RWPE1 (cell line): ENCODE data around the gene COBLL1.

Experiments used
- CTCF ChIA-PET: fragments of 350-600 bp; sonication (Branson Sonifier 250); formaldehyde crosslinking; extraction: SDS; loops from one replicate; lab custom pipeline; 2021; lab: Yijun Ruan, JAX
- POLR2A ChIA-PET: fragments of 400-600 bp; formaldehyde crosslinking; extraction: SDS; loops from one replicate; lab custom pipeline; 2020; ENCODE audit warnings: antibody characterized with exemption; ENCODE audit not compliant: low non-redundant PET; lab: Yijun Ruan, JAX
- DNase-seq: peaks from one replicate; pipeline ENCODE4 v3.0.0; 2012; ENCODE audit warnings: low spot score
- H3K27ac ChIP-seq: fragments of 450-650 bp; 2 replicates; pipeline ENCODE4 v1.5.1; 2017
- TF ChIP-seq, protein P1 (sequence below): fragments of 450-650 bp; conservative IDR thresholded peaks from 2 replicates; pipeline ENCODE4 v1.5.1; 2017; ENCODE audit warnings: low read depth, mild to moderate bottlenecking

The COBLL1 gene

GRCh38 chr2:164734196-164734595, 107.4 kb downstream of the COBLL1 start:
- H3K27ac ChIP-seq = no peak overlapping the region
- ChIA-PET CTCF (no interaction called here), POLR2A (no interaction called here)
- TF ChIP-seq, protein P1, sequence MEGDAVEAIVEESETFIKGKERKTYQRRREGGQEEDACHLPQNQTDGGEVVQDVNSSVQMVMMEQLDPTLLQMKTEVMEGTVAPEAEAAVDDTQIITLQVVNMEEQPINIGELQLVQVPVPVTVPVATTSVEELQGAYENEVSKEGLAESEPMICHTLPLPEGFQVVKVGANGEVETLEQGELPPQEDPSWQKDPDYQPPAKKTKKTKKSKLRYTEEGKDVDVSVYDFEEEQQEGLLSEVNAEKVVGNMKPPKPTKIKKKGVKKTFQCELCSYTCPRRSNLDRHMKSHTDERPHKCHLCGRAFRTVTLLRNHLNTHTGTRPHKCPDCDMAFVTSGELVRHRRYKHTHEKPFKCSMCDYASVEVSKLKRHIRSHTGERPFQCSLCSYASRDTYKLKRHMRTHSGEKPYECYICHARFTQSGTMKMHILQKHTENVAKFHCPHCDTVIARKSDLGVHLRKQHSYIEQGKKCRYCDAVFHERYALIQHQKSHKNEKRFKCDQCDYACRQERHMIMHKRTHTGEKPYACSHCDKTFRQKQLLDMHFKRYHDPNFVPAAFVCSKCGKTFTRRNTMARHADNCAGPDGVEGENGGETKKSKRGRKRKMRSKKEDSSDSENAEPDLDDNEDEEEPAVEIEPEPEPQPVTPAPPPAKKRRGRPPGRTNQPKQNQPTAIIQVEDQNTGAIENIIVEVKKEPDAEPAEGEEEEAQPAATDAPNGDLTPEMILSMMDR = no peak
- no peak for DNase-seq

GRCh38 chr2:164725542-164725941, 116.1 kb downstream of the COBLL1 start:
- H3K27ac ChIP-seq = no peak overlapping the region
- TF ChIP-seq, protein P1 = no peak
- ChIA-PET CTCF (no interaction called here), POLR2A (no interaction called here)
- DNase-seq = no peak

GRCh38 chr2:164722616-164723338, 118.8 kb downstream of the COBLL1 start:
- TF ChIP-seq, protein P1 = no peak
- POLR2A ChIA-PET = no interaction called here
- no peak for DNase-seq
- CTCF ChIA-PET = interaction anchor here (0.7 kb wide), 1 partner anchor 1125 kb away, joined by 4 read pairs; no protein-coding TSS in a partner anchor
- no peak overlapping the region for H3K27ac ChIP-seq

DNA sequence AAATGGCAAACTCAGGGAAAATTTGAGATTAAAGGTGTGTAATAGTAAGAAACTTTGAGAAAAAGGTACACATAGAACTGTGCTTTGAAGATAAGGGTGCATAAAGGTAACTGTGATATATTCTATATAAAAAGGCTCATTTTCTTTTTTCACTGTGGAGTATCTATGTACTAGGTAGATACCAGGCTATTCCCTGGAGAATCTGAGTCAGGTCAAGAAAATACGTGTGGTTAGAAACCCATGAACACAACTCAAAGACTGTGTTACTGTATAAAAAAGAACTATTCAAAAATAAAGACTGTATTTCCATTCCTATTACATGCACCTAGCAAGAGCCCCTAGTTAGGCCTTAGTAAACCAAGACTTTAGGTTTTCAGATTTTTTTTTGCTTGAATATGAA, 120.2 kb downstream of the COBLL1 start:
- CTCF ChIA-PET = no interaction called here
- H3K27ac ChIP-seq = no peak overlapping the region
- POLR2A ChIA-PET = no interaction called here

DNA sequence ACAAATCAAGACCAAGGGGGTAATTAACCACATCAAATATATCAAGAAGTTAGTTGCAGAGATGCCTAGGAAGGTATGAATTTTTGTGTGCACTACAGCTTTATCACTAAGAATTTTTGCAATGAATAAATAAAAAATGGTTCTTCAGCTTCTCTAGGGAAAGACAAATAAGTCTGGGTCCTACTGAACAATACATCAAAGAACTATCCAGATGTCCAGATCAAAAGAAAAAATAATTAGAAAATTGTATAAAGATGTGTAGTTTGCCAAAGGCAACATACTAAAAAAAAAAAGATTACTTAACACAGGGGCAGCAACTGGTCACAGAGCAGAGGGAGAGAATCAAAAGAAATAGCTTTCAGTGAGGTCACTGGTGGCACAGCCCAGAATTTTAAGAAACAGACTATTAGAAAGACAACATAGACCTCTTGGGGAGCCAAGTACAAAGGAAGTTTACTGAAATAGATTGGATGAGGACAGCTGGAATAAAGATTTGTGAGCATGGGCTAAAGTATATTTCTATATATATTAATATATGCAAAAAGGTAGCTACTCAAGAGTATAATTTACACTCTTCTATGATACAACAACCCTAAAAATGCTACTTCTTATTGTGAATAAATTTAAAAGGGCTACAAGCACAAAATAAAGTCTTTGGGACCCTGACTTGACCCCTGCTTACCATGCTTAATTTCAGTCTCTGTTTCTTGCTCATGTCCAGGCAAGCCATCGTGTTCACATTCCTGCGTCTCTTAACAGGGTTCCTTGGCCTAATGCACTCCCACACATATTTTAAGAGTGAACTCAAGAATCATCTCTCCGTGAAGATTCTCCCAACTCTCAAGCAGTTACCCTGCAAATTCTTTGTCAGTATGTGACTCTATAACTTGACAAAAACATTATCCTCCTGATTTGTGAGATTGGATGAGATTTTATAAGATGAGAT, 121.4 kb downstream of the COBLL1 start:
- DNase-seq = peak; percentile 58
- TF ChIP-seq, protein P1 = no peak
- ChIA-PET POLR2A (no interaction called here), CTCF (interaction anchor here (1.0 kb wide), 1 partner anchor 90 kb away, joined by 3 read pairs; no protein-coding TSS in a partner anchor)
- no peak overlapping the region for H3K27ac ChIP-seq

More for the DNA sequence above, 120.2 kb downstream of the COBLL1 start:
- TF ChIP-seq, protein P1 = no peak
- no peak for DNase-seq
